Sigmoid colon (tissue), 7 donors: ENCODE measurements around the gene HELZ. TPM values are rescaled to one million over a fixed set of nuclear protein-coding genes. Genes with fewer than 3 reads are reported as not detected.

Experiments used
- DNase-seq: peaks from one replicate; pipeline ENCODE4 v3.0.0-alpha.2; 2019
- H3K27ac ChIP-seq, 4 donors: fragments of 200-600 bp; sonication (generic); one replicate each; pipeline ENCODE4 v1.5.1; 2016 to 2019; ENCODE audit warnings: mild to moderate bottlenecking in 1 of 4
- H3K27me3 ChIP-seq, 3 donors: fragments of 200-600 bp; sonication (generic); one replicate each; pipeline ENCODE4 v1.5.1; 2019; ENCODE audit warnings: mild to moderate bottlenecking in 1 of 3
- H3K36me3 ChIP-seq, 4 donors: fragments of 200-600 bp; sonication (generic); one replicate each; pipeline ENCODE4 v1.5.1; 2016 to 2019
- H3K4me1 ChIP-seq, 4 donors: fragments of 200-600 bp; sonication (generic); one replicate each; pipeline ENCODE4 v1.5.1; 2017 to 2019
- H3K4me3 ChIP-seq, 4 donors: fragments of 200-600 bp; sonication (generic); one replicate each; pipeline ENCODE4 v1.5.1; 2017 to 2019; ENCODE audit warnings: mild to moderate bottlenecking in 2 of 4, moderate library complexity in 1 of 4
- H3K9me3 ChIP-seq, 4 donors: fragments of 200-600 bp in 3 of 4; sonication (generic) in 3 of 4; one replicate each; pipeline versions ENCODE4 v1.5.1 to v1.6.1; 2013 to 2019
- EP300 ChIP-seq, 4 donors: sonication (generic); formaldehyde crosslinking; IDR thresholded peaks; one replicate each; pipeline ENCODE4 v1.6.1; 2017; ENCODE audit warnings: antibody characterized with exemption in 4 of 4
- POLR2A ChIP-seq, 2 donors: fragments of 450-650 bp; IDR thresholded peaks; one replicate each; pipeline ENCODE4 v1.6.1; 2016; ENCODE audit warnings: antibody characterized with exemption in 2 of 2, mild to moderate bottlenecking in 2 of 2, moderate library complexity in 2 of 2
- POLR2AphosphoS5 ChIP-seq, 4 donors: sonication (generic); formaldehyde crosslinking; IDR thresholded peaks; one replicate each; pipeline ENCODE4 v1.6.1; 2017; ENCODE audit warnings: antibody characterized with exemption in 4 of 4
- WGBS, 2 donors: extraction: QIAGEN DNeasy Blood & Tissue Kit; methylation state at CpG; one replicate each; pipeline ENCODE4 v1.1.7; 2013; 5-methylcytosine and 5-hydroxymethylcytosine counted together
- intact Hi-C: fragments of 100-400 bp; cut with DNase I; formaldehyde crosslinking; loops from one replicate; pipeline ENCODE4 v1.15.1; 2023
- polyA plus RNA-seq, 3 donors: library from polyadenylated mRNA; stranded (reverse); fragments of 200-250 nt; gene quantifications; one replicate each; pipeline ENCODE4 v1.2.3, GENCODE V29; 2013
- total RNA-seq, 4 donors: library from RNA; depleted of rRNA; stranded (reverse); fragments of >200 nt; gene quantifications; one replicate each; pipeline ENCODE4 v1.1.0, GENCODE V29; 2016
- TF ChIP-seq, protein P1 (sequence below), 4 experiments: fragments of 450-650 bp in 3 of 4; fragments of 200-600 bp in 1 of 4; IDR thresholded peaks; one replicate each; pipeline ENCODE4 v1.5.1; 2016 to 2019; ENCODE audit warnings: antibody characterized with exemption in 4 of 4, mild to moderate bottlenecking in 3 of 4, moderate library complexity in 2 of 4
- donor health status: healthy with polysubstance abuse.
- donor health status: Bipolar disorder and iron deficiency.
- donor health status: healthy.

HELZ gene
- total and polyA plus RNA-seq, 7 donors = 2.4 to 61.5 (median 31.7) TPM

DNA sequence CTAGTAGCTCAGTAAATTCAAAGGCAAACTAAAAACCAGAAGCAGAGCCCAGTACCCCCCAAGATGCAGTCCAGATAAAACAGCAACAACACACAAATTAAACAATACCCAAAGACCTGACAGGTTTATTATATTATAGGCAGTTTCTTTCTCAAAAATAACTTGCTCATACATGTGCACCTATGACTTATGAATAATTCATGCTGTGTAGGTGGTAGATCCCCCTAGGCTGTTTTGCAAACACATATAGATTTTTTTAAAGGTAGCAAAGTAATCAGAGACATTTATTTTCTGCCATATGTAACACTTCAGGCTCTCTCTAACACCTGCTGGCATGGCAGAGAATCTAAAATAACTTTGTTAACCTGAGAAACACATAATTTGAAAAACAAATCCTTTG is 173.4 kb downstream of the HELZ start:
- TF ChIP-seq POLR2AphosphoS5 (IDR thresholded peaks at IDR 0.05) (no peak), EP300 (IDR thresholded peaks at IDR 0.05) (no peak), POLR2A (IDR thresholded peaks at IDR 0.05) (no peak)
- TF ChIP-seq, protein P1, sequence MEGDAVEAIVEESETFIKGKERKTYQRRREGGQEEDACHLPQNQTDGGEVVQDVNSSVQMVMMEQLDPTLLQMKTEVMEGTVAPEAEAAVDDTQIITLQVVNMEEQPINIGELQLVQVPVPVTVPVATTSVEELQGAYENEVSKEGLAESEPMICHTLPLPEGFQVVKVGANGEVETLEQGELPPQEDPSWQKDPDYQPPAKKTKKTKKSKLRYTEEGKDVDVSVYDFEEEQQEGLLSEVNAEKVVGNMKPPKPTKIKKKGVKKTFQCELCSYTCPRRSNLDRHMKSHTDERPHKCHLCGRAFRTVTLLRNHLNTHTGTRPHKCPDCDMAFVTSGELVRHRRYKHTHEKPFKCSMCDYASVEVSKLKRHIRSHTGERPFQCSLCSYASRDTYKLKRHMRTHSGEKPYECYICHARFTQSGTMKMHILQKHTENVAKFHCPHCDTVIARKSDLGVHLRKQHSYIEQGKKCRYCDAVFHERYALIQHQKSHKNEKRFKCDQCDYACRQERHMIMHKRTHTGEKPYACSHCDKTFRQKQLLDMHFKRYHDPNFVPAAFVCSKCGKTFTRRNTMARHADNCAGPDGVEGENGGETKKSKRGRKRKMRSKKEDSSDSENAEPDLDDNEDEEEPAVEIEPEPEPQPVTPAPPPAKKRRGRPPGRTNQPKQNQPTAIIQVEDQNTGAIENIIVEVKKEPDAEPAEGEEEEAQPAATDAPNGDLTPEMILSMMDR (IDR thresholded peaks at IDR 0.05) = no peak
- DNase-seq = no peak
- H3K27ac ChIP-seq = no peak overlapping the region
- H3K36me3 ChIP-seq = peaks cover 0 to 16% (median 0%) of the 10 kb centered on the region in 4 donors
- H3K4me3 ChIP-seq = no peak overlapping the region
- no peaks in the 10 kb centered on the region for H3K4me1 ChIP-seq
- intact Hi-C loops = no loop called here
- H3K27me3 ChIP-seq = no peaks in the 10 kb centered on the region
- H3K9me3 ChIP-seq = no peaks in the 10 kb centered on the region

GRCh38 chr17:67069603-67070136 is 175.3 kb downstream of the HELZ start:
- H3K4me1 ChIP-seq = no peaks in the 10 kb centered on the region
- H3K9me3 ChIP-seq = no peaks in the 10 kb centered on the region
- 88 to 93% methylated on average over 5 of the region's 5 CpGs for WGBS, 2 donors

GRCh38 chr17:67068999-67069398 is 176.0 kb downstream of the HELZ start:
- Histone ChIP-seq H3K27ac (no peak overlapping the region), H3K9me3 (no peaks in the 10 kb centered on the region), H3K27me3 (no peaks in the 10 kb centered on the region), H3K4me1 (no peaks in the 10 kb centered on the region), H3K36me3 (peaks cover 0 to 10% (median 0%) of the 10 kb centered on the region in 4 donors), H3K4me3 (no peak overlapping the region)
- TF ChIP-seq, protein P1 (IDR thresholded peaks at IDR 0.05) = no peak
- TF ChIP-seq POLR2AphosphoS5 (IDR thresholded peaks at IDR 0.05) = no peak
- no peak for TF ChIP-seq POLR2A (IDR thresholded peaks at IDR 0.05)
- no peak for TF ChIP-seq EP300 (IDR thresholded peaks at IDR 0.05)
- DNase-seq = no peak
- intact Hi-C loops = no loop called here
- 73 to 79% methylated on average over 3 of the region's 3 CpGs for WGBS, 2 donors

More at GRCh38 chr17:67069603-67070136, 175.3 kb downstream of the HELZ start:
- TF ChIP-seq EP300 (IDR thresholded peaks at IDR 0.05) (no peak), POLR2AphosphoS5 (IDR thresholded peaks at IDR 0.05) (no peak), POLR2A (IDR thresholded peaks at IDR 0.05) (no peak)
- TF ChIP-seq, protein P1 (IDR thresholded peaks at IDR 0.05) = no peak
- intact Hi-C loops = no loop called here
- H3K36me3 ChIP-seq = peaks cover 0 to 10% (median 0%) of the 10 kb centered on the region in 4 donors
- no peak overlapping the region for H3K4me3 ChIP-seq
- no peak overlapping the region for H3K27ac ChIP-seq
- H3K27me3 ChIP-seq = no peaks in the 10 kb centered on the region
- DNase-seq = no peak

DNA sequence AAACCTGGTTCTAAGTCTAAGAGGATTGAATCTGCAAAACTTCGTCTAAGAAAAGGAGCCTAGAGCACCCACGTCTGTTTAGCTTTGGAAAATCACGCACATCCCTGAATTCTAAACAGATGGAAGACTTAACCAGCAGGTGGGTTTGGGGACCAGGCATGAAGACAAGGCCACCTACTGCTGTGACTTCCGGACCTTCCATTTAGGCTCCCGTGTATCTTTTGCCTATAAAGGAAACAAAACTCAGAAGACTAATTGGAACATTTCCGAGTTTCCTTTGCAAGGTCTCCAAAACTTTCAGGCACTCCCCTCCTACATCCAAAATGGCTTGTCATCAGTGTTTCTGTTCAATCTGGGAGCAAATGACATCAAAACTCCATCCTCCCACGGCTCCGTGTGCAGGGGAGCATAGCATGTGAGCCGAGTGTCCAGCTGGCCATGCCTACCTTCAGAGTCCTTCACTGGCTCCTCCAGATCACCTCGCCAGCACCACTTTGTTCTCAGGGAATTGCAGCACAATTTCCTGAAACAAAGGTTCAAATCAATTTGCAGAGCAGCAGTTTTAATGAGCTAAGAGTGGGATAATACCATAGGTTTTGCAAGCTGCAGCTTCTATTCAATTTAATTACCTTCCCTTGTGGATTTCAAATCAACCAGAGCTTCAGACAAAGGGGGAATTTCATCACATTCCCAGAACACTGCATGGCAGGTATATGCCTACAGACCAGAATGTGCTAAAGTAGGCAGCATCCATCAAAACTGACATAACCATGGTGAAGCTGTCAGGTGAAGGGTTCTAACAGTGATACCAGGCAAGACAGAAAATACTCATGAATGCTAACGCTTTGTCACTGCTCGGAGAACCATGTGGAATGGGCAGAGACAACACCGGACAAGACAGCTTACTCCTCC is 177.2 kb downstream of the HELZ start:
- WGBS, 2 donors = 94 to 95% methylated on average over 13 of the region's 13 CpGs
- H3K27me3 ChIP-seq = no peaks in the 10 kb centered on the region
- intact Hi-C loops = no loop called here
- peaks cover 0 to 10% (median 0%) of the 10 kb centered on the region in 4 donors for H3K36me3 ChIP-seq
- H3K4me1 ChIP-seq = no peaks in the 10 kb centered on the region
- TF ChIP-seq POLR2AphosphoS5 (IDR thresholded peaks at IDR 0.05) = peak in 1 of 4 donors; percentile 8
- TF ChIP-seq, protein P1 (IDR thresholded peaks at IDR 0.05) = no peak
- DNase-seq = no peak
- H3K9me3 ChIP-seq = no peaks in the 10 kb centered on the region
- no peak overlapping the region for H3K4me3 ChIP-seq
- H3K27ac ChIP-seq = no peak overlapping the region
